SU-DHL-6 (cell line): Measurements from ENCODE around the gene NAA40.

Experiments
- EZH2phosphoT487 ChIP-seq: fragments of 200-600 bp; sonication (generic), shearing (Covaris generic); conservative IDR thresholded peaks from 2 replicates; pipeline ENCODE4 v1.6.1; 2018; ENCODE audit warnings: mild to moderate bottlenecking, antibody characterized with exemption, low read length, moderate library complexity, mixed read lengths
- TF ChIP-seq, protein P1 (sequence below): fragments of 200-600 bp; sonication (generic); IDR thresholded peaks from one replicate; pipeline ENCODE4 v1.5.1; 2017; ENCODE audit warnings: antibody characterized with exemption, mild to moderate bottlenecking, low read length, moderate library complexity; ENCODE audit not compliant: insufficient read depth, poor library complexity, severe bottlenecking

DNA sequence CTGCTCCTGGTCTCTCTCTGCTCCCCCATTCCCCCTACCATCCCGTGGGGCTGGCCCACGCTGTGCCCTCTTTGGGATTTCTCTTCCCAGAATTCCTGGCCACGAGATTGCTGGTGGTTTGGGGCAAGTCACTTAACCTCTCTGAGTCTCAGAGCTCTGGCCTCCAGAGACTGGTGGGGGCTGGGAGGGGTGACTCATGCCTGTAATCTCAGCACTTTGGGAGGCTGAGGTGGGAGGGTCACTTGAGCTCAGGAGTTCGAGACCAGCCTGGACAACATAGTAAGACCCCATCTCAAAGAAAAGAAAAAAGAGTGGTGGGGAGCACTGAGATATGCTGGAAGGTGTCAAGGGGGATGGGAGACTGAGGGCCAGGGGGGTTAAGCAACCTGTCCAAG, 65.8 kb downstream of the NAA40 start:
- TF ChIP-seq, protein P1, sequence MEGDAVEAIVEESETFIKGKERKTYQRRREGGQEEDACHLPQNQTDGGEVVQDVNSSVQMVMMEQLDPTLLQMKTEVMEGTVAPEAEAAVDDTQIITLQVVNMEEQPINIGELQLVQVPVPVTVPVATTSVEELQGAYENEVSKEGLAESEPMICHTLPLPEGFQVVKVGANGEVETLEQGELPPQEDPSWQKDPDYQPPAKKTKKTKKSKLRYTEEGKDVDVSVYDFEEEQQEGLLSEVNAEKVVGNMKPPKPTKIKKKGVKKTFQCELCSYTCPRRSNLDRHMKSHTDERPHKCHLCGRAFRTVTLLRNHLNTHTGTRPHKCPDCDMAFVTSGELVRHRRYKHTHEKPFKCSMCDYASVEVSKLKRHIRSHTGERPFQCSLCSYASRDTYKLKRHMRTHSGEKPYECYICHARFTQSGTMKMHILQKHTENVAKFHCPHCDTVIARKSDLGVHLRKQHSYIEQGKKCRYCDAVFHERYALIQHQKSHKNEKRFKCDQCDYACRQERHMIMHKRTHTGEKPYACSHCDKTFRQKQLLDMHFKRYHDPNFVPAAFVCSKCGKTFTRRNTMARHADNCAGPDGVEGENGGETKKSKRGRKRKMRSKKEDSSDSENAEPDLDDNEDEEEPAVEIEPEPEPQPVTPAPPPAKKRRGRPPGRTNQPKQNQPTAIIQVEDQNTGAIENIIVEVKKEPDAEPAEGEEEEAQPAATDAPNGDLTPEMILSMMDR = no peak
- TF ChIP-seq EZH2phosphoT487 = no peak
